ENCODE results near the gene LMBRD2.

LMBRD2 gene

GRCh38 chr5:36162810-36163486, 11.3 kb upstream of the LMBRD2 start:
- Histone ChIP-seq H3K9me3 (ENCODE audit: control insufficient read depth, low read length) (no peaks in the 10 kb centered on the region), H3K27me3 (ENCODE audit: control insufficient read depth, insufficient read depth, low read length, poor library complexity, severe bottlenecking) (no peaks in the 10 kb centered on the region), H3K4me1 (ENCODE audit: control insufficient read depth, insufficient read depth, low read length) (no peaks in the 10 kb centered on the region), H3K27ac (ENCODE audit: insufficient read depth, low read depth, low read length, poor library complexity, severe bottlenecking) (no peak overlapping the region), H3K36me3 (ENCODE audit: control insufficient read depth, insufficient read depth, low read length) (peaks cover 57% of the 10 kb centered on the region), H3K4me3 (ENCODE audit: insufficient read depth, low read depth, low read length) (no peak overlapping the region)
- WGBS, 2 experiments, result 92 to 95% methylated on average over 8 of the region's 9 CpGs

- H3K4me1 ChIP-seq (ENCODE audit: control insufficient read depth, insufficient read depth, low read length), result no peaks in the 10 kb centered on the region
- peaks cover 62% of the 10 kb centered on the region for H3K36me3 ChIP-seq (ENCODE audit: control insufficient read depth, insufficient read depth, low read length)
- H3K4me3 ChIP-seq (ENCODE audit: insufficient read depth, low read depth, low read length), result no peak overlapping the region
These were observed 9.7 kb upstream of the LMBRD2 start for GRCh38 chr5:36161361-36161760.

GRCh38 chr5:36160617-36161016, 8.9 kb upstream of the LMBRD2 start:
- Histone ChIP-seq H3K27ac (ENCODE audit: insufficient read depth, low read depth, low read length, poor library complexity, severe bottlenecking) (no peak overlapping the region), H3K4me1 (ENCODE audit: control insufficient read depth, insufficient read depth, low read length) (no peaks in the 10 kb centered on the region), H3K27me3 (ENCODE audit: control insufficient read depth, insufficient read depth, low read length, poor library complexity, severe bottlenecking) (no peaks in the 10 kb centered on the region), H3K36me3 (ENCODE audit: control insufficient read depth, insufficient read depth, low read length) (peaks cover 59% of the 10 kb centered on the region), H3K4me3 (ENCODE audit: insufficient read depth, low read depth, low read length) (no peak overlapping the region), H3K9me3 (ENCODE audit: control insufficient read depth, low read length) (no peaks in the 10 kb centered on the region)
- 92 to 96% methylated on average over 3 of the region's 3 CpGs for WGBS, 2 experiments

More at GRCh38 chr5:36161361-36161760, 9.7 kb upstream of the LMBRD2 start:
- no peaks in the 10 kb centered on the region for H3K9me3 ChIP-seq (ENCODE audit: control insufficient read depth, low read length)
- H3K27me3 ChIP-seq (ENCODE audit: control insufficient read depth, insufficient read depth, low read length, poor library complexity, severe bottlenecking), result no peaks in the 10 kb centered on the region
- no peak overlapping the region for H3K27ac ChIP-seq (ENCODE audit: insufficient read depth, low read depth, low read length, poor library complexity, severe bottlenecking)
- 95 to 97% methylated on average over 4 of the region's 4 CpGs for WGBS, 2 experiments

GRCh38 chr5:36158144-36158543, 6.5 kb upstream of the LMBRD2 start:
- Histone ChIP-seq H3K9me3 (ENCODE audit: control insufficient read depth, low read length) (no peaks in the 10 kb centered on the region), H3K36me3 (ENCODE audit: control insufficient read depth, insufficient read depth, low read length) (peaks cover 58% of the 10 kb centered on the region), H3K27me3 (ENCODE audit: control insufficient read depth, insufficient read depth, low read length, poor library complexity, severe bottlenecking) (no peaks in the 10 kb centered on the region), H3K27ac (ENCODE audit: insufficient read depth, low read depth, low read length, poor library complexity, severe bottlenecking) (no peak overlapping the region), H3K4me3 (ENCODE audit: insufficient read depth, low read depth, low read length) (no peak overlapping the region), H3K4me1 (ENCODE audit: control insufficient read depth, insufficient read depth, low read length) (no peaks in the 10 kb centered on the region)
- WGBS, 2 experiments, result 91 to 97% methylated on average over 2 of the region's 2 CpGs

- H3K27me3 ChIP-seq (ENCODE audit: control insufficient read depth, insufficient read depth, low read length, poor library complexity, severe bottlenecking), result no peaks in the 10 kb centered on the region
- no peak overlapping the region for H3K4me3 ChIP-seq (ENCODE audit: insufficient read depth, low read depth, low read length)
- no peaks in the 10 kb centered on the region for H3K9me3 ChIP-seq (ENCODE audit: control insufficient read depth, low read length)
- peak overlapping the region; percentile 22 for H3K27ac ChIP-seq (ENCODE audit: insufficient read depth, low read depth, low read length, poor library complexity, severe bottlenecking)
- H3K36me3 ChIP-seq (ENCODE audit: control insufficient read depth, insufficient read depth, low read length), result peaks cover 48% of the 10 kb centered on the region
- H3K4me1 ChIP-seq (ENCODE audit: control insufficient read depth, insufficient read depth, low read length), result no peaks in the 10 kb centered on the region
- 89 to 93% methylated on average over 1 of the region's 1 CpG for WGBS, 2 experiments
These were observed 4.9 kb upstream of the LMBRD2 start for GRCh38 chr5:36156619-36157018.

GRCh38 chr5:36156121-36156601, 4.5 kb upstream of the LMBRD2 start:
- Histone ChIP-seq H3K27ac (ENCODE audit: insufficient read depth, low read depth, low read length, poor library complexity, severe bottlenecking) (no peak overlapping the region), H3K4me1 (ENCODE audit: control insufficient read depth, insufficient read depth, low read length) (no peaks in the 10 kb centered on the region), H3K9me3 (ENCODE audit: control insufficient read depth, low read length) (no peaks in the 10 kb centered on the region), H3K27me3 (ENCODE audit: control insufficient read depth, insufficient read depth, low read length, poor library complexity, severe bottlenecking) (no peaks in the 10 kb centered on the region), H3K4me3 (ENCODE audit: insufficient read depth, low read depth, low read length) (no peak overlapping the region), H3K36me3 (ENCODE audit: control insufficient read depth, insufficient read depth, low read length) (peaks cover 43% of the 10 kb centered on the region)
- 94% methylated on average over 4 of the region's 4 CpGs for WGBS, 2 experiments

- Histone ChIP-seq H3K36me3 (ENCODE audit: control insufficient read depth, insufficient read depth, low read length) (peaks cover 36% of the 10 kb centered on the region), H3K27me3 (ENCODE audit: control insufficient read depth, insufficient read depth, low read length, poor library complexity, severe bottlenecking) (no peaks in the 10 kb centered on the region), H3K9me3 (ENCODE audit: control insufficient read depth, low read length) (no peaks in the 10 kb centered on the region), H3K4me3 (ENCODE audit: insufficient read depth, low read depth, low read length) (no peak overlapping the region), H3K4me1 (ENCODE audit: control insufficient read depth, insufficient read depth, low read length) (no peaks in the 10 kb centered on the region), H3K27ac (ENCODE audit: insufficient read depth, low read depth, low read length, poor library complexity, severe bottlenecking) (no peak overlapping the region)
- WGBS, 2 experiments, result 95 to 97% methylated on average over 6 to 7 of the region's 7 CpGs
These were observed 3.6 kb upstream of the LMBRD2 start for GRCh38 chr5:36155291-36155690.

- no peaks in the 10 kb centered on the region for H3K9me3 ChIP-seq (ENCODE audit: control insufficient read depth, low read length)
- H3K27me3 ChIP-seq (ENCODE audit: control insufficient read depth, insufficient read depth, low read length, poor library complexity, severe bottlenecking), result no peaks in the 10 kb centered on the region
- no peak overlapping the region for H3K4me3 ChIP-seq (ENCODE audit: insufficient read depth, low read depth, low read length)
- peaks cover 33% of the 10 kb centered on the region for H3K36me3 ChIP-seq (ENCODE audit: control insufficient read depth, insufficient read depth, low read length)
- 92 to 94% methylated on average over 3 to 4 of the region's 4 CpGs for WGBS, 2 experiments
- no peak overlapping the region for H3K27ac ChIP-seq (ENCODE audit: insufficient read depth, low read depth, low read length, poor library complexity, severe bottlenecking)
- no peaks in the 10 kb centered on the region for H3K4me1 ChIP-seq (ENCODE audit: control insufficient read depth, insufficient read depth, low read length)
These were observed 2.0 kb upstream of the LMBRD2 start for GRCh38 chr5:36153726-36154125.

- Histone ChIP-seq H3K27ac (ENCODE audit: insufficient read depth, low read depth, low read length, poor library complexity, severe bottlenecking) (no peak overlapping the region), H3K4me1 (ENCODE audit: control insufficient read depth, insufficient read depth, low read length) (no peaks in the 10 kb centered on the region), H3K4me3 (ENCODE audit: insufficient read depth, low read depth, low read length) (peak overlapping the region; percentile 89), H3K27me3 (ENCODE audit: control insufficient read depth, insufficient read depth, low read length, poor library complexity, severe bottlenecking) (no peaks in the 10 kb centered on the region), H3K9me3 (ENCODE audit: control insufficient read depth, low read length) (no peaks in the 10 kb centered on the region), H3K36me3 (ENCODE audit: control insufficient read depth, insufficient read depth, low read length) (peaks cover 28% of the 10 kb centered on the region)
- 86 to 89% methylated on average over 7 of the region's 7 CpGs for WGBS, 2 experiments
These were observed 1.6 kb upstream of the LMBRD2 start for GRCh38 chr5:36153298-36153677.

- H3K4me3 ChIP-seq (ENCODE audit: insufficient read depth, low read depth, low read length), result peak overlapping the region; percentile 89
- H3K36me3 ChIP-seq (ENCODE audit: control insufficient read depth, insufficient read depth, low read length), result peaks cover 22% of the 10 kb centered on the region
- no peak overlapping the region for H3K27ac ChIP-seq (ENCODE audit: insufficient read depth, low read depth, low read length, poor library complexity, severe bottlenecking)
- H3K4me1 ChIP-seq (ENCODE audit: control insufficient read depth, insufficient read depth, low read length), result no peaks in the 10 kb centered on the region
- no peaks in the 10 kb centered on the region for H3K9me3 ChIP-seq (ENCODE audit: control insufficient read depth, low read length)
- 2 to 3% methylated on average over 23 of the region's 24 CpGs for WGBS, 2 experiments
- no peaks in the 10 kb centered on the region for H3K27me3 ChIP-seq (ENCODE audit: control insufficient read depth, insufficient read depth, low read length, poor library complexity, severe bottlenecking)
These were observed 924 bp upstream of the LMBRD2 start for GRCh38 chr5:36152324-36153297.

All from ectodermal cell (in vitro differentiated cells).